ENCODE results near the gene PALS1.
A peak's percentile ranks its signal among the peaks of the same experiment; 100 is the strongest.

PALS1 gene

DNA sequence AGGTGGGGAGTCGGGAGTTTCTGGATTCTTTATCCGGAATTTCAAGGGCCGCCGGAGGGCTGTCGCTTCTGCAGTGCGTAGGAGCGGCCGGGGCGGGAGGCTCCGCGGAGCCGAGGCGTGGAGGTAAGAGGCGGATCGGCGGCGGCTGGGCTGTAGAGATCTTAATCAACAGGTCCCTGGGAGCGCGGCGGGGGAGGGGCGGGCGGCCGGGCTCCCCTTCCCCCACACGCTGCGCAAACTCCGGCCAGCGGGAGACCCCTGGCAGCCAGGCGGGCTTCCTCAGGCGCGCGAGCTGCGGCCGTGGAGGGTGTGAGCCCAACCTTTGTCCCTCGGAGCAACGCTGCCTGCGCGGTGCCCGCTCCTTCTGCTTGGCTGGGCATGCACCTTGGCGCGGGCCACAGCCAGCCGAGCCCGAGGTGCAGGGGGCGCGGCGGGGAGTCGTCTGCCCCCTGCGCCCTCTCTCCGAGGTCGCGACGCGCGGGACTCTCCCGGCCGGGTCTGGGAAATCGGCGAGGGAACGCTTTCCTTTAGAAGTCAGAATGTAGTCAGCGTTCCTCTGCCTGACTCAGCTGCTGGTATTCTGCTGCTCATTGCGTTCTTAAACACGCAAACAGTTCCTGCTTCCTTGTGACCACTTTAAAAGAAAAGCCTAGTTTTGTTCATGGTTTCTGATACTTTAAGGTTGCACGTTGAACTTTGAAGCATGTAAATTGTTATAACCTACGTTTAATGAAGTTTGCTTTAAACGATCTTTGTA lies at the start of gene PALS1:
Gene PALS1 (plus strand): TSS at position 25 of the 757 bp plus-strand sequence. CDS start 37,736 bp downstream, outside the sequence.
- Mint-ChIP-seq H3K36me3 (ENCODE audit: low read depth) (no peaks in the 10 kb centered on the region), H3K27ac (peak within 1 kb of the TSS; percentile 76), H3K4me3 (peak within 1 kb of the TSS; percentile 85), H3K9me3 (no peaks in the 10 kb centered on the region), H3K27me3 (peaks cover 12% of the 10 kb centered on the region), H3K4me1 (peaks cover 26% of the 10 kb centered on the region)
- peak; percentile 60 for ATAC-seq
- DNase-seq = no peak

DNA sequence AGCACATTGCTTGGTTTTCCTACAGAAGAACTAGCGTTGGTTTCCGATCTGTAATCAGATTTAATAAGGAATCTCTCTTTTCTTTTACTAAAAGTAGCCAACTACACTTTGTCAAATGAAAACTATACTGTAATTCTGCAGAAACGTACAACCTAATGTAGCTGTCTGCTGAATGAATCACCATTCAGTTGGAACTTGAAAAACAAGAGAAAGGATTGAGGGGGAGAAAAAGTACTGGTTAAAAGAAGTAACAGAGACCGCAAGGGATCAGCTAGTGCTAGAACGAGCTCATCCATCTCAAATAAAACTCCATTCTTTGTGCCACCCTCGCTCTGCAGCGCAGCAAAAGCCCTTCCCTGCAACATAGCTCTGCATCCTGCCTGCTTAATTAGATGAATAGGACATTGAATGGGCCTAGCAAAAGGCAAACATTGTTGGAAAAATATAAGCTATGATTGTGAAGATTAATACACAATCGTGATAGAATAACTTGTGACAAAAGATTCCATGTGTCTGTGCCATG lies 49.4 kb upstream of the PALS1 start:
- no peak overlapping the region for H3K27ac Mint-ChIP-seq

DNA sequence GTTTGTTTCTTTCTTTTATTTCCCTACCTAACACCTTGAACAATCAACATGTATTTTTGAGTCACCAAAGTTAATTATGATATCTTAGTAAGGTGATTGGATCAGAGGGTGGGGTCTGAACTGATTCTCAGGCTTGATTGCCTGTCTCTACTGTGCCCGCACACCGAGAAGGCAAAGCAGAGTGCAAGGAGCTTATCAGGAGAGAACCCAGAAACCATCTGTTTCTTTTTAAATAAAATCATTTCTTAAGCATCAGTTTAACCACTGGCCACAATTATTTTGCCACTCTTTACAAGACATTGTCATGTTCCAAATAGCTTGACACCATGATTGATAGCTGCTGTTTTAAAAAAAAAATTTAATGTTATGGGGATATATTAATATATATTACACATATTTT lies 48.9 kb upstream of the PALS1 start:
- DNase-seq (no peak), ATAC-seq (no peak)
- no peak overlapping the region for H3K27ac Mint-ChIP-seq
- no peaks in the 10 kb centered on the region for H3K9me3 Mint-ChIP-seq
- H3K4me1 Mint-ChIP-seq = peaks cover 6% of the 10 kb centered on the region
- no peaks in the 10 kb centered on the region for H3K27me3 Mint-ChIP-seq
- H3K36me3 Mint-ChIP-seq (ENCODE audit: low read depth) = no peaks in the 10 kb centered on the region
- H3K4me3 Mint-ChIP-seq = no peak overlapping the region

More for the DNA sequence above, 49.4 kb upstream of the PALS1 start:
- H3K27me3 Mint-ChIP-seq = no peaks in the 10 kb centered on the region
- H3K4me3 Mint-ChIP-seq = no peak overlapping the region
- DNase-seq (no peak), ATAC-seq (no peak)
- peaks cover 6% of the 10 kb centered on the region for H3K4me1 Mint-ChIP-seq
- H3K36me3 Mint-ChIP-seq (ENCODE audit: low read depth) = no peaks in the 10 kb centered on the region
- H3K9me3 Mint-ChIP-seq = no peaks in the 10 kb centered on the region

DNA sequence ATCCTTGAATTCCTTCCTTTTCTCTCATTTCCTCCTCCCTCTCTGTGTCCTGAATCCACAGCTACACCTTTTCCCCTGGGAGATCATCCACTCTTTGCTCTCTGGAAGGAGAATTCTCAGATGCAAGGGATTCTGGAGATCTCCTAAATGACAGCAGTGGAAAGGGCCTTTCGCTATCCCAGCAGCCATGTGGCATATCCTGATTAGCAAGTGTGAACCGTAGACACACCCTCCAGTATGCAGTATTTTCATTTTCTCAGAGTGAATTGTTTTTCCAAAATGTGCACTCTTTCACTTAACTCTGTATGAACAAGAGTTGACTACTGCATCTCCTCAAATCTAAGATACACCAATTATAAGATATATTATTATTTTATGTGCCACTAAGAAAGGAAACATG lies 46.0 kb upstream of the PALS1 start:
- H3K4me1 Mint-ChIP-seq = no peaks in the 10 kb centered on the region
- no peak overlapping the region for H3K4me3 Mint-ChIP-seq
- ATAC-seq = no peak
- H3K27ac Mint-ChIP-seq = no peak overlapping the region
- no peaks in the 10 kb centered on the region for H3K36me3 Mint-ChIP-seq (ENCODE audit: low read depth)
- no peak for DNase-seq
- H3K9me3 Mint-ChIP-seq = no peaks in the 10 kb centered on the region
- no peaks in the 10 kb centered on the region for H3K27me3 Mint-ChIP-seq

DNA sequence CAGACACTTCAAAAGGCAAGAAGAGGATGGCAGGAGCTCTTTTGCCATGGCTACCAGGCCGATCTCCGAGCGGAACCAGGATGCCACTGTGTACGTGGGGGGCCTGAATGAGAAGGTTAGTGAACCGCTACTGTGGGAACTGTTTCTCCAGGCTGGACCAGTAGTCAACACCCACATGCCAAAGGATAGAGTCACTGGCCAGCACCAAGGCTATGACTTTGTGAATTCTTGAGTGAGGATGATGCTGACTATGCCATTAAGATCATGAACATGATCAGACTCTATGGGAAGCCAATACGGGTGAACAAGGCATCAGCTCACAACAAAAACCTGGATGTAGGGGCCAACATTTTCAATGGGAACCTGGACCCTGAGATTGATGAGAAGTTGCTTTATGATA lies 42.2 kb upstream of the PALS1 start:
- Mint-ChIP-seq H3K4me1 (no peaks in the 10 kb centered on the region), H3K4me3 (no peak overlapping the region), H3K36me3 (ENCODE audit: low read depth) (no peaks in the 10 kb centered on the region), H3K27me3 (no peaks in the 10 kb centered on the region), H3K27ac (no peak overlapping the region), H3K9me3 (no peaks in the 10 kb centered on the region)
- DNase-seq (no peak), ATAC-seq (no peak)

DNA sequence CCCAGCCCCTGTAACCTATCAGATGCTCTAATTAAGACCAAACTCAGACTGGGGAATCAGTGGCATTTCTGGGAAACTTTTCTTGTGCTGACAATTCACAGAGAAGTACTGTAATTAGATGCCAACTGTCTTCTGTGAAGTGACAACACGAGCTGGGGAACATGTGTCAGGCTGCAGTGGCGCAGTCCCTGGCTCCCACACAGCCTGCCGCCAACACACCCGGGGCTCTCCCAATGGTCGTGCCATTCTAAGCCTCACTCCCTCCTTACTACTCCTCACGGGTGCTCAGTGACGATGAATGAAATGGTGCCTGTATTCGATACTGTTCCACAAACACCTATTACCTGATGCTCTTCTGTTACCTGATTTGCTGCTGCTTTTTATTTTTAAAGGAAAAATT lies 33.4 kb upstream of the PALS1 start:
- Mint-ChIP-seq H3K4me1 (no peaks in the 10 kb centered on the region), H3K9me3 (no peaks in the 10 kb centered on the region), H3K36me3 (ENCODE audit: low read depth) (no peaks in the 10 kb centered on the region), H3K27ac (no peak overlapping the region), H3K4me3 (no peak overlapping the region), H3K27me3 (peaks cover 4% of the 10 kb centered on the region)
- DNase-seq (no peak), ATAC-seq (no peak)

DNA sequence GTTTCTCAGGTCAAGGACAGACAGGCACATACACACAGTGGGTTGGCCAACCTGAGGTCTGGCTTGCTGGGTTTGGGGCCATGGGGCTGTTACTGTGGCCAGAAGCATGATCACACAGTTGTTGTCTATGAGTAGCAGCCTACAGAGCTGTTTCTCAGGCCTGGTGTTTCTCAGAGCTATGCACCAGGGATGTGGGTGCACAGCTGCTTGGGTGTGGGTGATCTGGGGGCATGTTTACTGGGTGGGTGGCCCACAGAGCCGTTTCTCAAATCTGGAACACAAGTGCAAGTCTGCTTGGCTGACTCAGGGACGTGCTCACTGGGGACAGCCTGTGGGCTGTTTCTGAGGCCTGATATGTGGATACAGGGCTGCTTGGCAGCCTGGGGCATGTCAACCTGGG lies 23.1 kb upstream of the PALS1 start:
- H3K27ac Mint-ChIP-seq = no peak overlapping the region
- H3K4me3 Mint-ChIP-seq = no peak overlapping the region
- H3K27me3 Mint-ChIP-seq = no peaks in the 10 kb centered on the region
- no peaks in the 10 kb centered on the region for H3K4me1 Mint-ChIP-seq
- ATAC-seq = no peak
- H3K36me3 Mint-ChIP-seq (ENCODE audit: low read depth) = no peaks in the 10 kb centered on the region
- no peak for DNase-seq
- H3K9me3 Mint-ChIP-seq = no peaks in the 10 kb centered on the region

DNA sequence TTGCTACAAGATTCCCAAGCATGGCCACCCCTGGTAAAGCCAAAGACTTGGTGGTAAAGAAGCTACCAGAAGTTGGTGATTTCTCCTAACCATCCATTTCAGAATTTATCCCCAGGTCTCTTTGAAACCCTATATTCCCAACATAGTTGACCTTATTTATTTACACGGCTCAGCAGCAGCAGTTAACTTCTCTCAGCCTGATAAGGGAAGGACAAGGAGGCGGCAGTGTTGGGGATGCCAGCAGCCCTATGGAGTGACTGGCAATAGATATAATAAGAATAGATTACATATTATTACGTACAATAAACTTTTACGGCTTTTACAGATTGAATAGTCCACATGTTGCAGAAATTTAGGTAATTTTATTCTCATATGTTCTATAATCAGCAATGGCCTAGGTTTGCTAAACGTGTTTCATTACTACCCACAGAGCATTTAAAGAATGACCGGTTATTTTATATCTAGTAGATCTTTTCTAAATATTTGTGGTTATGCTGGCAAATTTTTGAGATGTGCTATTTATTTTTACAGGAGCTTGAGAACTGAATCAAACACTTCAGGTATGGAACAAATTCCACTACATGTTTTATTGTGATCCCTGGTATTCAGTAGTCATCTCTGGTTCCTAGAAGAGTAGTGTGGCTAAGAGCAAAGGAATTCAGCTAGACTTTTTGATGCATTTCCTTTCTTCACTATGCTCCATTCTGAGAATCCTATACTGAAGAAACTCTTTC lies 19.8 kb upstream of the PALS1 start:
- no peak for DNase-seq
- Mint-ChIP-seq H3K27ac (no peak overlapping the region), H3K9me3 (no peaks in the 10 kb centered on the region), H3K27me3 (peaks cover 2% of the 10 kb centered on the region), H3K4me3 (no peak overlapping the region), H3K36me3 (ENCODE audit: low read depth) (no peaks in the 10 kb centered on the region), H3K4me1 (no peaks in the 10 kb centered on the region)
- no peak for ATAC-seq

DNA sequence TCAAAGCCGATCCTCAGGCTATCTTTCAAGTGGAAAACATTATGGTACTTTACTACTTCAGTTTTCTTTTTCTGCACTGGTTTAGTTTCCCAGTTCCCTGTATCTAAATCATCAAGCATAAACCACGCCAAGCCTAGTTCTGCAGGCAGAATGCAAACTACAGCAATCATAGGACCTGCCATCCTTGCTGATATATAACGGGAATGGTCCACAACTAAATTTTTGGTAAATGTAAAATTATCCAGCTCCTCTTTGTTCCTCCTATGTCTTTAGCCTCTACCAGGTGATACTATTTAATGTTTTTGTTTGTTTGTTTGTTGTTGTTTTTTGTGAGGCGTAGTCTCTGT lies 19.3 kb upstream of the PALS1 start:
- peaks cover 4% of the 10 kb centered on the region for H3K27me3 Mint-ChIP-seq
- H3K27ac Mint-ChIP-seq = no peak overlapping the region
- H3K4me3 Mint-ChIP-seq = no peak overlapping the region
- DNase-seq = no peak
- no peaks in the 10 kb centered on the region for H3K36me3 Mint-ChIP-seq (ENCODE audit: low read depth)
- no peak for ATAC-seq
- H3K4me1 Mint-ChIP-seq = no peaks in the 10 kb centered on the region
- H3K9me3 Mint-ChIP-seq = no peaks in the 10 kb centered on the region

DNA sequence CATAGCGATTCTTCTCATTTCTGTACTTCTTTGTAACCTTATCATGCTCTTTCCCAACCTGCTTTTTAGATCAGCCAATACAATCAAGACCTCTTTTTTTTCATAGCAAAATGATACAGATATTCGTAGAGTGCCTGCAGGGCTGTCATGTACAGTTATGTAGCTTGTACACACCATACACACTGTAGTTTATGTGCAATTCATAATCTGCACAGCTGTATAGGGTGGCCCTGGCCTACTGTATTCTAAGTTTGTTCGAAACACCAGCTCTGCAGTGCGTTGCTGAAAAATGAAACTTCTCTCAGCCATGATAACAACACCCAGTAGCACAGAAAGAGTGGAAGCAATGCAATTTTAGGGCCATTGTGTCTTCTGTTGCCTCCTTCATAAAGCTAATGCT lies 15.7 kb upstream of the PALS1 start:
- peaks cover 5% of the 10 kb centered on the region for H3K27me3 Mint-ChIP-seq
- ATAC-seq = no peak
- H3K27ac Mint-ChIP-seq = no peak overlapping the region
- no peak overlapping the region for H3K4me3 Mint-ChIP-seq
- DNase-seq = no peak
- H3K36me3 Mint-ChIP-seq (ENCODE audit: low read depth) = no peaks in the 10 kb centered on the region
- H3K9me3 Mint-ChIP-seq = no peaks in the 10 kb centered on the region
- no peaks in the 10 kb centered on the region for H3K4me1 Mint-ChIP-seq

DNA sequence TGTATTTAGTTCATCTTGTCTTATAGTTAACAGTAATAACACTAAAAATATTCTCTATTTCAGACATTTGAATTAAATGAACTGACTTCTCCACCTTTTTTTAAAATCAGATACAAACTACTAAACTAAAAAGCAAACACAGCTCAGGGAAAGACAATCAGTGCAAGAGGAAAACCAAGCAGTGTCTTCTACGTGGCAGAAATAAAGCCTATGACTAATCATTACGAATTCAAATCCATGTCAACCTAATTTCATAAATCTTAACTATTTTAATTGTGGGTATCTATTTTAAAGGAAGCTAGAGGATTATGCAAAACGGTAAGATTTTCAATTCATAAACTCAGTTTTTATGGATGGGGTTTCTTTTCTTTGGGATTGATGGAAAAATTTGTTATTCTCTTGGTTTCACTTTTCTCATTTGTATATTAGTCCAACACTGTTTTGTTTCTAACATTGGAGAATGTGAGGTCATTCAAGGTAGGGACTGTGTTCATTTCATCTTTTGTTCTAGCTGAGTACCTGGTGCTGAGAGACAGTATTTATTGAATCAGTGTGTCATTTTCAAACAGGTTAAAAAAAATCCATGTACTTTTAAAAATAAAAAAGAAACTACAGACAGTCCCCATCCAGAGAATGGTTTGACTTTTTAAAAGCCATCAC lies 12.8 kb upstream of the PALS1 start:
- ATAC-seq = no peak
- no peaks in the 10 kb centered on the region for H3K4me1 Mint-ChIP-seq
- H3K36me3 Mint-ChIP-seq (ENCODE audit: low read depth) = no peaks in the 10 kb centered on the region

DNA sequence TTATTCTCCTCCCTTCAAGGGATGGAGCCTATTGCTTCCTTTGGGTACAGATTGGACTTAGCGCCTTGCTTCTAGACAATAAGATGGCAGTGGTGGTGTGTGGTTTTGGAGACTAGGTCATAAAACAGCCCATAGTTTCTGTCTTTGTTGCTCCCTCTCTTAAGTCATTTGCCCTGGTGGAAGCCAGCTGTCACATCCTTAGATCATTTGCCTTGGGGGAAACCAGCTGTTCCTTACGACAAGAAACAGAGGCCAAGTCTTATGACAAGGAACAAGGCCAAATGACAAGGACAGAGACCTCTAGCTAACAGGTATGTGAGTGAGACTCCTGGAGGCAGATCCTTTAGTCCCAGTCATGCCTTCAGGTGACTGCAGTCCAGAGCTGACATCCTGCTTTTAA lies 9.2 kb upstream of the PALS1 start:
- no peaks in the 10 kb centered on the region for H3K9me3 Mint-ChIP-seq
- DNase-seq (no peak), ATAC-seq (no peak)
- H3K27me3 Mint-ChIP-seq = peaks cover 1% of the 10 kb centered on the region
- H3K4me3 Mint-ChIP-seq = no peak overlapping the region
- no peak overlapping the region for H3K27ac Mint-ChIP-seq
- no peaks in the 10 kb centered on the region for H3K36me3 Mint-ChIP-seq (ENCODE audit: low read depth)
- H3K4me1 Mint-ChIP-seq = no peaks in the 10 kb centered on the region

More for the DNA sequence above, 12.8 kb upstream of the PALS1 start:
- Mint-ChIP-seq H3K9me3 (no peaks in the 10 kb centered on the region), H3K27ac (no peak overlapping the region), H3K27me3 (peaks cover 5% of the 10 kb centered on the region), H3K4me3 (no peak overlapping the region)
- DNase-seq = no peak

DNA sequence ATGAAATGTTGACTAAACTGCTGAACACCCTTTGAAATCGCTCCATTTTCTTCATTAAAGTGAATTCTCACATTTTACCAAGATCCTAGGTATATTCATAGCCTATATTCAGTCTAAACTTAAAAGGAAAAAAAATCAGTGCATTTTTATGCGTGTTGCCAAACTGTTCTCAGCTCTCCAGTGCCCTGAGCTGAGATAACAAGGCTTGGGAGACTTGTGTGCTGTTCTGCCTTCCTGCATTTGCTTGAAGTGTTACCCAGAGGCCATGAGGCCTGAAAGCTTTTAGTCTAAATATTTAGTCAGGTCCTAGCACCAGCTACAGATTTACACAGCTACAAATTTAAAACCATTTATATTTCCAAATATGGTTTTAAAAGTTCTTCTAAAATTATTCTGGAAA lies 8.6 kb upstream of the PALS1 start:
- ATAC-seq = no peak
- no peak overlapping the region for H3K4me3 Mint-ChIP-seq

DNA sequence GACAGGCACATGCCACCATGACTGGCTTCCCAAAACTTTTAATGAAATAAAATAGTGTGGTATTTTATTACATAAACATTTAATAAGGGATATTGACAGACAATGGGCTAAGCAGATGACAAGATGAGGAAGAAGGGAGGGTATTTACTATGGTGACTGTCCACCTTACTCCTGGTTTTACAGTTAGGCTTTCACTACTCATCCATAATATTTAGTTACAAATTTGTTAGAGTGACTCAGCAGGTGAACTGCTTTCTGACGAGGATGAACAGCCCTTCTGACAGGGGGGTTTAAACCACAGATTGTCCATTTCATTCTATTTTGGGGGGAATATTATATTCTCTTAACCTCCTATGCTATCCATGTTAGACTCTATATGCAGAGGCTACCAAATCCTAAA lies 3.6 kb upstream of the PALS1 start:
- Mint-ChIP-seq H3K4me3 (no peak overlapping the region), H3K27ac (no peak overlapping the region), H3K36me3 (ENCODE audit: low read depth) (no peaks in the 10 kb centered on the region), H3K27me3 (peaks cover 12% of the 10 kb centered on the region), H3K9me3 (no peaks in the 10 kb centered on the region), H3K4me1 (peaks cover 18% of the 10 kb centered on the region)
- ATAC-seq (no peak), DNase-seq (no peak)

More for the DNA sequence above, 8.6 kb upstream of the PALS1 start:
- no peaks in the 10 kb centered on the region for H3K9me3 Mint-ChIP-seq
- no peaks in the 10 kb centered on the region for H3K36me3 Mint-ChIP-seq (ENCODE audit: low read depth)
- DNase-seq = no peak
- H3K4me1 Mint-ChIP-seq = no peaks in the 10 kb centered on the region
- H3K27me3 Mint-ChIP-seq = peaks cover 1% of the 10 kb centered on the region
- no peak overlapping the region for H3K27ac Mint-ChIP-seq

DNA sequence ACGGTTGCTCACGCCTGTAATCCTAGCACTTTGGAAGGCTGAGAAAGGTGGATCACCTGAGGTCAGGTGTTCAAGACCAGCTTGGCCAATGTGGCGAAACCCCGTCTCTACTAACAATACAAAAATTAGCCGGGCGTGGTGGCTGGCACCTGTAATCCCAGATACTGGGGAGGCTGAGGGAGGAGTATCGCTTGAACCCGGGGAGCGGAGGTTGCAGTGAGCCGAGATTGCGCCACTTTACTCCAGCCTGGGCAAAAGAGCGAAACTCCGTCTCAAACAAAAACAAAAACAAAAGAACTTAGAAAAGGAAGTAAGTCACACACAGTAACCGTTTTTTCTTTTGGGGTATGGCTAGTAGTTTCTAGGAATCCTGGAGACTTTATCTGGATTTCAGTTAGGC lies 1.7 kb upstream of the PALS1 start:
- Mint-ChIP-seq H3K9me3 (no peaks in the 10 kb centered on the region), H3K27me3 (peaks cover 12% of the 10 kb centered on the region), H3K36me3 (ENCODE audit: low read depth) (no peaks in the 10 kb centered on the region), H3K4me1 (peaks cover 26% of the 10 kb centered on the region), H3K27ac (no peak overlapping the region), H3K4me3 (peak overlapping the region; percentile 17)
- ATAC-seq (no peak), DNase-seq (no peak)

Measured in activated naive CD8-positive, alpha-beta T cell treated with anti-CD3 and anti-CD28 coated beads, Interleukin-2, amount 50 U/mL, for 24 hours (primary cell).